ENCODE results near the gene NFIB.

NFIB gene

GRCh38 chr9:14228602-14229001, 85.3 kb downstream of the NFIB start:
- Histone ChIP-seq H3K36me3 (ENCODE audit: low read depth) (peaks cover 39% of the 10 kb centered on the region), H3K27me3 (ENCODE audit: insufficient read depth, poor library complexity, severe bottlenecking) (no peaks in the 10 kb centered on the region), H3K9me3 (ENCODE audit: severe bottlenecking) (no peaks in the 10 kb centered on the region), H3K27ac (ENCODE audit: poor library complexity, severe bottlenecking) (no peak overlapping the region), H3K4me1 (ENCODE audit: insufficient read depth, poor library complexity, severe bottlenecking) (peaks cover 11% of the 10 kb centered on the region), H3K4me3 (ENCODE audit: severe bottlenecking) (no peak overlapping the region)
- TF ChIP-seq CTCF (IDR thresholded peaks at IDR 0.05; ENCODE audit: poor library complexity, severe bottlenecking): no peak
- DNase-seq (ENCODE audit: low spot score) (no peak), ATAC-seq (ENCODE audit: low read depth) (no peak)

DNA sequence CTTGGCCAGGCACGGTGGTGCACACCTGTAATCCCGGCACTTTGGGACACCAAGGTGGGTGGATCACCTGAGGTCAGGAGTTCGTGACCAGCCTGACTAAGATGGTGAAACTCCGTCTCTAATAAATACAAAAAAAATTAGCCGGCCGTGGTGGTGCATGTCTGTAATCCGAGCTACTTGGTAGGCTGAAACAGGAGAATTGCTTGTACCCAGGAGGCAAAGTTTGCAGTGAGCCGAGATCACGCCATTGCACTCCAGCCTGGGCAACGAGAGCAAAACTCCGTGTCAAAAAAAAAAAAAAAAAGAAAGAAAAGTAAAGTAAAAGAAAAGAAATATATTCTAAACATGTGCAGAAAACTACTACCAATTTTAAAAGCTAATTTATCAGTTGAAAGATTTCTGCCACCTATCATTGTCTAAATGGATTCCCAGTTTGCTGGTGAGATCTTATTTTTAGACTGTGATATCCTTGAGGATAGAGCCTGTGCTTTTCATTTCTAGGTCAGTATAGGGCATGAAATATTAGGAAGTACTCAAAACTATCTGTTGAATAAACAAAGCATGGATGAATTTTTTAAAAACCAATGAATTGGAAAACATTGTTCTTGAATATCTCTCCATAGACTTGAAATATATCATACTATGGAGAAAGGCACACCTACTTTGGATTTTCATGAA, 86.9 kb downstream of the NFIB start:
- H3K4me3 ChIP-seq (ENCODE audit: severe bottlenecking): no peak overlapping the region
- H3K9me3 ChIP-seq (ENCODE audit: severe bottlenecking): no peaks in the 10 kb centered on the region
- H3K36me3 ChIP-seq (ENCODE audit: low read depth): peaks cover 27% of the 10 kb centered on the region
- no peak for TF ChIP-seq CTCF (IDR thresholded peaks at IDR 0.05; ENCODE audit: poor library complexity, severe bottlenecking)
- no peak for DNase-seq (ENCODE audit: low spot score)
- no peak for ATAC-seq (ENCODE audit: low read depth)
- no peaks in the 10 kb centered on the region for H3K27me3 ChIP-seq (ENCODE audit: insufficient read depth, poor library complexity, severe bottlenecking)
- peaks cover 16% of the 10 kb centered on the region for H3K4me1 ChIP-seq (ENCODE audit: insufficient read depth, poor library complexity, severe bottlenecking)
- peak overlapping the region; percentile 4 for H3K27ac ChIP-seq (ENCODE audit: poor library complexity, severe bottlenecking)

DNA sequence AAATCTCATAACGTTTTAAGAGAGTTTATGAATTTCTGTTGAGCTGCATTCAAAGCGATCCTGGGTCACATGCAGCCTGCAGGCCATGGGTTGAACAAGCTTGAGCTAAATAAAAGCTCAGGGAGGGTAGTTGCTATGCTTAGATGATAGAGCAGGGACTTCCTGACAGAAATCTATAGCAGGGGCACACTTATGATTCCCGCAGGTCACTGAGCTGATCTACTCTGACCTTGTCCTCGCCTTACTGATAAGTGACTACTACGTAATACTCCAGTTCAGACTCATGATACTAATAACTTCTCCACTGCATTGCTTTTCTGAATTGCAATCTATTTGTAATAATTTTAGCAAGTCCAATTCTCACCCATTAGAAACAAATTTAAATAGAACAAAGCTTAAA, 90.9 kb downstream of the NFIB start:
- DNase-seq (ENCODE audit: low spot score): no peak

GRCh38 chr9:14222149-14222835, 91.6 kb downstream of the NFIB start:
- peaks cover 13% of the 10 kb centered on the region for H3K36me3 ChIP-seq (ENCODE audit: low read depth)
- H3K4me3 ChIP-seq (ENCODE audit: severe bottlenecking): no peak overlapping the region
- H3K27ac ChIP-seq (ENCODE audit: poor library complexity, severe bottlenecking): peak overlapping the region; percentile 95
- ATAC-seq (ENCODE audit: low read depth): peak; percentile 39
- no peaks in the 10 kb centered on the region for H3K27me3 ChIP-seq (ENCODE audit: insufficient read depth, poor library complexity, severe bottlenecking)
- TF ChIP-seq CTCF (IDR thresholded peaks at IDR 0.05; ENCODE audit: poor library complexity, severe bottlenecking): no peak
- H3K9me3 ChIP-seq (ENCODE audit: severe bottlenecking): no peaks in the 10 kb centered on the region
- no peak for DNase-seq (ENCODE audit: low spot score)
- H3K4me1 ChIP-seq (ENCODE audit: insufficient read depth, poor library complexity, severe bottlenecking): peaks cover 44% of the 10 kb centered on the region

More for the DNA sequence above, 90.9 kb downstream of the NFIB start:
- Histone ChIP-seq H3K27ac (ENCODE audit: poor library complexity, severe bottlenecking) (peak overlapping the region; percentile 95), H3K9me3 (ENCODE audit: severe bottlenecking) (no peaks in the 10 kb centered on the region), H3K4me3 (ENCODE audit: severe bottlenecking) (no peak overlapping the region), H3K27me3 (ENCODE audit: insufficient read depth, poor library complexity, severe bottlenecking) (no peaks in the 10 kb centered on the region), H3K4me1 (ENCODE audit: insufficient read depth, poor library complexity, severe bottlenecking) (peaks cover 37% of the 10 kb centered on the region), H3K36me3 (ENCODE audit: low read depth) (peaks cover 15% of the 10 kb centered on the region)
- no peak for ATAC-seq (ENCODE audit: low read depth)
- no peak for TF ChIP-seq CTCF (IDR thresholded peaks at IDR 0.05; ENCODE audit: poor library complexity, severe bottlenecking)

DNA sequence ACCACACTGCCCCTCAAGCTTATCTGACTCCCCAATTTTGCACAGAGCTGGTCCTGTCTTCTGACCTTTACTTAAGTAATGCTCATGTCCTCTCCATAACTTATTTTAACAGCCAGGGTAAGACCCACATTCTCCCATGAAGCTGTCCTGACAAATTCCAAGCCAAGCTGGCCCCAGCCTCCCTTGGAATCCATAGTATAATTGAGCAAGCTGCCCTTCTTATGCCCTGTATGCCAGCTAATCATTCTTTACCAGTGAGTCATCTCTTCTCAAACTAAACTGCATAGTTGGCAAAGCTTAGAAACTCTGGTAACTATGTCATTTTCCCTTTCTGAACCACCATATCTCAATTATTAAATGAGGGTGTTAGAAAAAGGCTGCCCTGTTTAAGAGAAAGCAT, 92.4 kb downstream of the NFIB start:
- peaks cover 52% of the 10 kb centered on the region for H3K4me1 ChIP-seq (ENCODE audit: insufficient read depth, poor library complexity, severe bottlenecking)
- peak overlapping the region; percentile 95 for H3K27ac ChIP-seq (ENCODE audit: poor library complexity, severe bottlenecking)
- H3K4me3 ChIP-seq (ENCODE audit: severe bottlenecking): no peak overlapping the region
- DNase-seq (ENCODE audit: low spot score) (no peak), ATAC-seq (ENCODE audit: low read depth) (peak; percentile 87)
- no peaks in the 10 kb centered on the region for H3K27me3 ChIP-seq (ENCODE audit: insufficient read depth, poor library complexity, severe bottlenecking)
- peaks cover 15% of the 10 kb centered on the region for H3K36me3 ChIP-seq (ENCODE audit: low read depth)
- no peak for TF ChIP-seq CTCF (IDR thresholded peaks at IDR 0.05; ENCODE audit: poor library complexity, severe bottlenecking)
- no peaks in the 10 kb centered on the region for H3K9me3 ChIP-seq (ENCODE audit: severe bottlenecking)

Data from RWPE2 (cell line).